AG04450 (cell line): Measurements from ENCODE around the gene GRAMD1C. TPM values are rescaled to one million over a fixed set of nuclear protein-coding genes. Genes with fewer than 3 reads are reported as not detected.
A peak's percentile ranks its signal among the peaks of the same experiment; 100 is the strongest.
"Not testable (repeated sequence)": the region's sequence is repeated elsewhere in the genome, so short reads cannot be mapped to it uniquely, and the experiment has no call there.

Experiments
- CTCF ChIA-PET: fragments of 300-600, 350-600 bp; formaldehyde crosslinking; extraction: SDS; loops from one replicate; lab custom pipeline; 2022; ENCODE audit warnings: antibody characterized with exemption, inconsistent platforms; lab: Charles Lee
- POLR2A ChIA-PET: fragments of 350-600 bp; formaldehyde crosslinking; extraction: SDS; loops from one replicate; lab custom pipeline; 2021; ENCODE audit warnings: antibody characterized with exemption, inconsistent platforms; lab: Yijun Ruan, JAX
- DNase-seq: peaks from one replicate; pipeline ENCODE4 v3.0.0-alpha.2; 2011; ENCODE audit warnings: low read depth, low spot score
- H3K27ac ChIP-seq: one replicate; pipeline ENCODE4 v1.5.1; 2012; ENCODE audit warnings: low read depth, low read length, control low read depth
- H3K27me3 ChIP-seq: one replicate; pipeline ENCODE4 v1.6.0; 2012; ENCODE audit warnings: low read length; ENCODE audit not compliant: control insufficient read depth, insufficient read depth
- H3K4me3 ChIP-seq: 2 replicates; pipeline ENCODE4 v1.5.1; 2011; ENCODE audit warnings: mild to moderate bottlenecking, low read depth, low read length, control low read depth
- H3K9me3 ChIP-seq: 2 replicates; pipeline ENCODE4 v1.5.1; 2012; ENCODE audit warnings: low read length; ENCODE audit not compliant: control insufficient read depth, insufficient read depth
- CTCF ChIP-seq: IDR thresholded peaks from 2 replicates; pipeline ENCODE4 v1.5.1; 2011; ENCODE audit warnings: low read depth, low read length, control low read depth, inconsistent platforms
- polyA plus RNA-seq: library from polyadenylated mRNA; depleted of rRNA; stranded (reverse); fragments of >200 nt; gene quantifications from 2 replicates; pipeline ENCODE4 v1.2.3, GENCODE V29; 2011

The GRAMD1C gene
- polyA plus RNA-seq, 1 experiment = 4.2 TPM

DNA sequence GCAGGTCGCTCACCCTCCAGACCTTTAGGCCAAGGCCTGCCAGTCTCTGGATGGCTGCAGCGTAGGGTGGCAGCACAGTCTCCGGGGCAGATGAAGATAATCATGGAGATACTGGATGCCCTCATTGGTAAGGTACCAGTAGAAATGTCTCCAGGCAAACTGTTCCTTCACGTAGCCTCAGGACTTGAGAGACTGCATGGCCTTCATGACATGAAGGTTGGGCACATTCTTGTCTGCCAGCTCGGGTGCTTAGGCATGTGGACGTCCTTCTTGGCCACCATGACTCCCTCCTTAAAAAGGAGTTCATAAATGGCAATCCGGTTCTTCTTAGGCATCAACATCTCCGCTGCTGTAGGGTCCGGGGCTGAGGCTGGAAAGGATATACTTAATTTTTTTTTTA lies 11.8 kb downstream of the GRAMD1C start:
- CTCF ChIA-PET = interaction anchor here (0.7 kb wide), 1 partner anchor 115 kb away, joined by 3 read pairs; no protein-coding TSS in a partner anchor
- DNase-seq, H3K27me3 ChIP-seq, POLR2A ChIA-PET, H3K9me3 ChIP-seq, H3K27ac ChIP-seq, H3K4me3 ChIP-seq: not testable (repeated sequence)

DNA sequence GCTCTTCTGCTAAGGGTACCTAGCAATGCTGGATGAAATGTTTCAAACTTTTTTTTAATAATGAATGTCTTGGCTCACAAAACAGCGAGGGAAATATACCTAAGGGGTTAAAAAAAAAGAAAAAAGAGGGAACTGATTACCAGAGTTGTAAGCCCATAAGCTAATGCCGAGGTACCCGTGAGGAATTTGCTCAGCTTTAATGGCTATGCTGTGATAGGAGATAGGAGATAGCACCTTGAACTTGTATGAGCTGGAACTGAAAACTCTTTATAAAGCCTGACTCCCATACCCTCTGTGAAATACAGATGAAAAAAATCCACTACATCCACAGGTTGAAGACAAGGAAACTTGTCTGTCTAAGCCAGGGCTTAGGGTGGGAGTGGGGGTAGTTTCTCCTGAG lies 13.9 kb downstream of the GRAMD1C start:
- Histone ChIP-seq H3K9me3 (no peaks in the 10 kb centered on the region), H3K27me3 (no peaks in the 10 kb centered on the region), H3K4me3 (no peak overlapping the region), H3K27ac (no peak overlapping the region)
- no peak for TF ChIP-seq CTCF
- no peak for DNase-seq
- ChIA-PET POLR2A (no interaction called here), CTCF (interaction anchor here (0.6 kb wide), 1 partner anchor 89 kb away, joined by 4 read pairs; no protein-coding TSS in a partner anchor)

GRCh38 chr3:113867506-113867905 lies 28.9 kb downstream of the GRAMD1C start:
- POLR2A ChIA-PET = no interaction called here
- no peaks in the 10 kb centered on the region for H3K9me3 ChIP-seq
- H3K27me3 ChIP-seq = no peaks in the 10 kb centered on the region
- no peak for TF ChIP-seq CTCF
- no peak overlapping the region for H3K4me3 ChIP-seq
- DNase-seq = peak; percentile 18
- H3K27ac ChIP-seq = peak overlapping the region; percentile 42
- CTCF ChIA-PET = no interaction called here

DNA sequence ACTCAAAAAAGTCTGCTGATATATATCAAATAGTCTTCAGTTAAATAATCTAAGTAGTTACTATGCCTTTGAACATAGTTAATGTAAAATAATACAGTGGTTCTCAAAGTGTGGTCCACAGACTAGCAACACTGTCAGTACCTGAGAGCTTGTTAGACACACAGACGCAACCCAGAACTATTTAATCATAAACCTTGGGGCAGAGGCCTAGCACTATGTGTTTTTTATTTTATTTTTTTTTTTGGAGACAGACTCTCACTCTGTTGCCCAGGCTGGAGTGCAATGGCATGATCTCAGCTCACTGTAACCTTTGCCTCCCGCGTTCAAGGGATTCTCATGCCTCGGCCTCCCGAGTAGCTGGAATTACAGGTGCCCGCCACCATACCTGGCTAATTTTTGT lies 34.7 kb downstream of the GRAMD1C start:
- CTCF ChIA-PET = no interaction called here
- POLR2A ChIA-PET = no interaction called here

GRCh38 chr3:113873814-113874526 lies 35.4 kb downstream of the GRAMD1C start:
- no peaks in the 10 kb centered on the region for H3K27me3 ChIP-seq
- H3K4me3 ChIP-seq = no peak overlapping the region
- no peak for DNase-seq
- no peak overlapping the region for H3K27ac ChIP-seq
- ChIA-PET CTCF (interaction anchor here (0.6 to 1.0 kb wide), 2 partner anchors 29 to 44 kb away, joined by 3 to 4 read pairs; no protein-coding TSS in a partner anchor), POLR2A (no interaction called here)
- TF ChIP-seq CTCF = no peak
- H3K9me3 ChIP-seq = no peaks in the 10 kb centered on the region

More for the DNA sequence above, 34.7 kb downstream of the GRAMD1C start:
- Histone ChIP-seq H3K9me3 (no peaks in the 10 kb centered on the region), H3K4me3 (no peak overlapping the region), H3K27ac (no peak overlapping the region), H3K27me3 (no peaks in the 10 kb centered on the region)
- no peak for TF ChIP-seq CTCF
- DNase-seq = no peak
